Central memory CD4-positive, alpha-beta T cell (primary cell): ENCODE results near the gene ISCA1.

Experiments used
- DNase-seq: peaks from one replicate; pipeline ENCODE4 v3.0.0; 2022

The ISCA1 gene

GRCh38 chr9:86219606-86220005 lies 62.7 kb downstream of the ISCA1 start:
- DNase-seq, result no peak

GRCh38 chr9:86217076-86217755 lies 65.1 kb downstream of the ISCA1 start:
- no peak for DNase-seq
